GM21717 (cell line): ENCODE measurements around the gene FBXO2.

Source experiments
- ATAC-seq: cut with Tn5 transposase; IDR thresholded peaks from one replicate; pipeline ENCODE4 v1.9.1; 2021; ENCODE audit warnings: mild to moderate bottlenecking, moderate library complexity; ENCODE audit not compliant: unreplicated experiment

Gene FBXO2

DNA sequence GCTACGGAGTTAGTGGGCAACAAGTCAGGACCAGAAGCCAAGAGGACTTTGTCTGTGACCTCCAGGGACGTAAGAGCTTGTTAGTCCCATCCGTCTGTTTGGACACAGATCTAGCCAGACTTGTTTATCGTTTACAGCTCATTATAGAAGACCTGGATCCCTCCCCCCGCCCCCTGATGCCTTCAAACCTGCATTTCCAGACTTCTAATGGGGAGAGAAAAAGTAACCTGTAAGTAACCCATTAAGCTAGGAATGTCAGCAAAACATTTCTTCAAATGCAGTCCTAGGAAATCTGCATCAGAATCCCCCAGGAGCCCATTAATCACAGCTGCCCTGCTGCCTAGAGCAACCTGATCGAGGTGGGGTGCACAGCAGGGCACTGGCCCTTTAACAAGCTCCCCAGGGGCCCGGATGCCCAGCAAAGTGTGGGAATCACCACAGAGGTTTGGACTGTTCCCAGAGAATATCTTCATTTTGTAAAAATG lies 28.1 kb upstream of the FBXO2 start:
- ATAC-seq = no peak

- ATAC-seq = peak; percentile 75
Measured at GRCh38 chr1:11681071-11681771, 27.0 kb upstream of the FBXO2 start, which contains the start of gene MAD2L2. MAD2L2 (minus strand) TSS chr1:11681148; CDS start chr1:11680601, 547 bp downstream.

- peak; percentile 14 for ATAC-seq
Measured at GRCh38 chr1:11680270-11681070, 26.2 kb upstream of the FBXO2 start.

DNA sequence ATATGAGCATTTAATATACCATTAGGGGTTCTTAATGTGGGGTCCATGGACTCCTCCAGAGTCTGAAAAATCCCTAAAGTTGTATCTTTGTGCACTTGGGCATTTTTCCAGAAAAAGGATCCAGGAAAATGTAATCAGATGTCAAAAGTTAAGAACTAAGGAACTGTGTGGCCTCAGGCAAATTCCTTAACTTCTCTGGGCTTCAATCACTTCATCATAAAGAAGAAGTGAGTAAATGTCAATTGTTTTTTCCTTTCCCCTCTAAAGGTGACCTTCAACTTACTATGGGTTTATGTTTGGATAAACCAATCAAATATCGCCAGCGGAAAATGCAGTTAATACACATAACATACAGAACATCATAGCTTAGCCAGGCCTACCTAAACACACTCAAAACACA lies 24.2 kb upstream of the FBXO2 start:
- ATAC-seq = no peak

- ATAC-seq = no peak
Measured at GRCh38 chr1:11676386-11677103, 22.3 kb upstream of the FBXO2 start.

GRCh38 chr1:11675325-11675724 lies 21.1 kb upstream of the FBXO2 start:
- no peak for ATAC-seq

GRCh38 chr1:11674488-11674887 lies 20.3 kb upstream of the FBXO2 start:
- ATAC-seq = no peak

GRCh38 chr1:11673089-11673769 lies 19.0 kb upstream of the FBXO2 start:
- ATAC-seq = no peak

DNA sequence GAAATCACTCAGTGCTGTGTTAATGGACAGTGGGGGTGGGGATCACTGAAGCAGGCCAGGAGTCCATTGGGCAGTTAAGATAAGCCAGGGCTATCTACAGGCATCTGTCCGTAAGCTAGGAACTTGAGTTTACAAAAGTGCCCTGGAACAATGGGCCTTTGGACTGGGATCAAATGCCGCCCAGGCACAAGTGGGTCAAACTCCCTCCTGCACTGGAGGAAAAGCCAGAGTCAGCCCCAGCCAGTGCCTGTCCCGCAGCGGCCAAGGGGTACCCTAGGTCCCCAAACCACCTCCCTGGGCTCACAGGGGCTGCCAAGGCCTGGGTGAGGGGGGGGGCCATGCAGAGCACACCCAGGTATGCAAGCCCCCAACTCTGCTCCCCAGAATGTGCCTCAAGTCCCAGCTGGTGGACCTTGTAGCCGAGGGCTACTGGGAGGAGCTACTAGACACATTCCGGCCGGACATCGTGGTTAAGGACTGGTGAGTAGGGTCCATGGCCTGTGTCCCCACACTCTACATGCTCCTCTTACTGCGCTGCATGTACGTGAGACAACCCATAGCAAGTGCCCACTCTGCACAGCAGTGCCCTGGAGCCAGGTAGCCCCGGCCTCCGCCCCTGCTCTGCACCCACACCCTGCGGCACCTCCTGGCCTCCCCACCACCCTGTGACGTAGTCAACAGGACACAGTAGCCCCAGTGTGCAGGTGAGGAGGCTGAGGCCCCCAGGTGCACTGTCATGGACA lies 17.5 kb upstream of the FBXO2 start:
- no peak for ATAC-seq

GRCh38 chr1:11671205-11671543 lies 16.9 kb upstream of the FBXO2 start:
- no peak for ATAC-seq

- ATAC-seq = no peak
Measured at GRCh38 chr1:11670747-11671146, 16.5 kb upstream of the FBXO2 start.

DNA sequence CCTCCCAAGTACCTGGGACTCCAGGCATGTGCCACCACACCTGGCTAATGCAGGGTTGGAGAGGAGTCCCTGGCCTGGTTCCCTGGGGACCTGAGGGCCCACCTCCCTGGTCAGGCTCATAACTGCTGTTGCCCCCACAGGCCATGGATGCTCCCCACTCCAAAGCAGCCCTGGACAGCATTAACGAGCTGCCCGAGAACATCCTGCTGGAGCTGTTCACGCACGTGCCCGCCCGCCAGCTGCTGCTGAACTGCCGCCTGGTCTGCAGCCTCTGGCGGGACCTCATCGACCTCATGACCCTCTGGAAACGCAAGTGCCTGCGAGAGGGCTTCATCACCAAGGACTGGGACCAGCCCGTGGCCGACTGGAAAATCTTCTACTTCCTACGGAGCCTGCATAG lies 14.3 kb upstream of the FBXO2 start:
- no peak for ATAC-seq

DNA sequence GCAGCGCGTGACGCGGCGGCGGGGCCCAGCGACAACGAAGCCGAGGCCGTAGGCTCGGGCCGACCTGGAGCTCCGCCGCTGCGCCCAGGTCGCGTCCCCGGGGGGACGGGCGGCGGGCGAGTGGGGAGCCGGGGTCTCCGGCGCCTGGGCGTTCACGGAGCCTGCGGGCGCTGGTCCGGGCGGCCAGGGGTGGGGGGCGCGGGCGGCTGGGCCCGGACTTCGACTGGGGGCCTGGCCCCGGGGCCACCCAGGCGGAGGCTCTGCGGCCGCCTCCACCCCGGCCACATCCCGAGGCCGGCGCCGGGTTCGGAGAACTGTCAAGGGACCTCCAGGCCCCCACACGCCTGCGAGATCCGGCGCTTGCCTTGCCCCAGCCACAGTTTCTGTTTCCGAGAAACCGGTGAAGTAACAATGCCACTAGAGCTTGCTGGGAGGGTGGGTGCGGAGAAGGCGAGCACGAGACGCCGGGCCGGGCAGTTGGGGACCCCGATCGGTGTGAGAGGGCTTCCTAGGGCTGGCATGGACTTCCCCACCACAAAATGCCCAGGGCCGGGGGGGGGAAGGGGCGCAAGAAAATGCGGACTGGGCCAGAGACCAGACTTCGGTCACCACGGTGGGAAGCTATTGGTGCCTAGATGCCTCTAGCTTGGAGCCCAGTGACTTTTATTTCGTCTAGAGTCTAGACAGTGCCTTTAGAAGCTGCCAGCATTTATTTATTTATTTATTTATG lies 10.3 kb upstream of the FBXO2 start:
- peak; percentile 56 for ATAC-seq

DNA sequence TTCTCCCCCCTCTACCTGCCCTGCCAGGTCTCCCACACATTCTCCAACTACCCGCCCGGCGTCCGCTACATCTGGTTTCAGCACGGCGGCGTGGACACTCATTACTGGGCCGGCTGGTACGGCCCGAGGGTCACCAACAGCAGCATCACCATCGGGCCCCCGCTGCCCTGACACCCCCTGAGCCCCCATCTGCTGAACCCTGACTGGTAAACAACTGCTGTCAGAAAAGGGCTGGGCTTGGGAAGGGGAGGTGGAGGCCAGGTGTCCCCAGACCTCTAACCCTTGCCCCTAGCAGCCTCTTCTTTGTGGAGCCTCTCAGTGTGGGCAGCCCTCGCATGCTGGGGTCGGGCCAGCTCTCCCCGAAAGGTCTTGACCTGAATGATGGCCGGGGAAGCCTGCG lies 6.9 kb upstream of the FBXO2 start:
- ATAC-seq = no peak

DNA sequence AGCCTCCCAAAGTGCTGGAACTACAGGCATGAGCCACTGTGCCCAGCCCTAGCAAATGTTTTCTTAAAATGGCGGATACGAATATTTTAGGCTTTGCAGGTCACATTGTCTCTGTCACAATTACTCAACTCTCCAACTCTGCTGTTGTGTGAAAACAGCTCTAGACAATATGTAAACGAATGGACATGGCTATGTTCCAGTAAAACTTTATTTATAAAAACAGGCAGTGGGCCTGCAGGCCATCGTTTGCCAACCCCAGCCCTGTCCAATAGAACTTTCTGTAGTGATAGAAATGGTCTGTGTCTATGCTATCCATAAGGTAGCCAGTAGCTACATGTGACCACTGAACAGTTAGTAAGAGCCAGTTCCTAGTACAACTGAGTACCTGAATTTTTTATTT lies 5.5 kb upstream of the FBXO2 start:
- no peak for ATAC-seq

DNA sequence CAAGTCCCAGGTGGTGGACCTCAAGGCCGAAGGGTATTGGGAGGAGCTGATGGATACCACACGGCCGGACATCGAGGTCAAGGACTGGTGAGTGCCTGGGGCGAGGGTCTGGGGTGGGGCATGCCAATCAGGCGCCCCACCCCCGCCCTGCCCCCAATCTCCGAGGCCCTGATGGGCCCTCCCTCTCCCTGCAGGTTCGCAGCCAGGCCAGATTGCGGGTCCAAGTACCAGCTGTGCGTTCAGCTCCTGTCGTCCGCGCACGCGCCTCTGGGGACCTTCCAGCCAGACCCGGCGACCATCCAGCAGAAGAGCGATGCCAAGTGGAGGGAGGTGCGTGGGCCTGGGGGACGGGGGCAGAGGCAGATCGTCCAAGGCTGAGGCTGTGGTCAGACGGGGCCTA lies 4.3 kb upstream of the FBXO2 start:
- no peak for ATAC-seq

DNA sequence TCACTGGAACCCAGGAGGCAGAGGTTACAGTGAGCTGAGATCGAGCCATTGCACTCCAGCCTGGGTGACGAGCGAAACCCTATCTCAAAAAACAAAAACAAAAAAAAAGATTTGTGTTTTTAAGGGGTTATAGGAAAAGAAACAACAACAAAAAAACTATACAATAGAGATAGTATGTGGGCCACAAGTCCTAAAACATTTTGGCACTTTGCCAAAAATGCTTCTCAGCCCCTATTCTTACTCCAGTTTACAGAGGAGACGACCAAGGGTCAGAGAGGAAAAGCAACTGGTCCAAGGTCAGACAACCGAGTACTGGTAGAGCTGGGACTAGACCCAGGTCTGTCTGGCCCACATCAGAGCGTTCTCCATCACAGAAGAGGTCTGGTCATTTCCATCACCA lies 3.4 kb upstream of the FBXO2 start:
- no peak for ATAC-seq

DNA sequence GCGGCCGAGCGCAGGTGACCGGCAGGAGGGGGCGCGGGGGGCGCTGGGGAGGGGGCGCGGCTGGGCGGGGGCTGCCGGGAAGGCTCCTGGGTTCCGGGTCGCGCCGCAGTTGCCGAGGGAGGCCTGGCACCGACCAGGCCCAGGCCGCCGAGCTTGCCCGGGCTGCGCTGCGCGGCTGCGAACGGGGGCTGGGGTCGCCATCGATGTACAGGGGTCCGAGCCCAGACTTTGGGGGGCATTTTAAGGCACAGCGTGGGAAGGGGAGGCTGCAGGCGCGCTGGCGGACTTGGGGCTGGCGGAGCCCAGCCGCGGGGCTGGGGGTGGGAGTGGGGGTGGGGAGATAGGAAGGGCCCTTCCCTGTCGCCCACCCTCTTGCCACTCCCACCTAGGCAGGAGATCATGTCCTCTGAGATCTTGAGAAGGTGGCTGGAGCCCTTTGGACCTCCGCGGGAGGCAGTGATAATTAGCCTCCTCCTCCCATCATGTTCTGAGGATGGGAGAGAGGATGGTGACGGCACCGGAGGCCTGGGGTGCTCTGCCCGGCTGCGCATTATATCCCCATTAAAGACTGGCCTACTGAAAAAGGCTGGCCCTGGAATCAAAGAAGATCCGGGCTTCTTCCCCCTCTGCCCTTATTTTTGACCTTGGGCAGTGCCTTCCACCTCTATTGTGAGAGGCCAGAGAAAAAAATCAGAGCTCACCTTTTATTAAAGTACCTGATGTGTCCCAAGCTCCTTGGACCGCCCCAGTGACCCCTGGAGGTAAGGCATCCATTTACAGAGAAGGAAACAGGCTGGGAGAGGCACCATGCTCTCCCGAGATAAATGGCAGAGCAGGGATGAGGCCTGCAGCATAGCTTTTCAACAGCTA lies 945 bp upstream of the FBXO2 start:
- peak; percentile 19 for ATAC-seq

DNA sequence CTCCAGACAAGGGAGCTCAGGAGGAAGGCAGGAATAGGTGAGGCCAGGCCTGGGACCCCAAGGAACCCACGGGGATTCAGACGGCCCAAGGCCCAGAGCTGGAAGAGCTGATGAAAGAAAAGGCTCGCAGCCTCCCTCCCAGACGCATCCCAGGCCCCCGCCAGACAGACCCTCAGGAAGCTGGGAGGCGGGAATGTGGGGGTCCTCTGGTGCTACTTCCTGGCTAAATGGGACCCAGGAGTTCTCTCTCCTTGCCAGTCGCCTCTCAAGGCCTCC lies 430 bp downstream of the FBXO2 start:
- no peak for ATAC-seq
